SIG-M5 (cell line): ENCODE measurements around the gene RAB7B.

Experiments used
- DNase-seq: peaks from one replicate; lab custom pipeline; 2025; lab: John Stamatoyannopoulos, UW

Gene RAB7B

DNA sequence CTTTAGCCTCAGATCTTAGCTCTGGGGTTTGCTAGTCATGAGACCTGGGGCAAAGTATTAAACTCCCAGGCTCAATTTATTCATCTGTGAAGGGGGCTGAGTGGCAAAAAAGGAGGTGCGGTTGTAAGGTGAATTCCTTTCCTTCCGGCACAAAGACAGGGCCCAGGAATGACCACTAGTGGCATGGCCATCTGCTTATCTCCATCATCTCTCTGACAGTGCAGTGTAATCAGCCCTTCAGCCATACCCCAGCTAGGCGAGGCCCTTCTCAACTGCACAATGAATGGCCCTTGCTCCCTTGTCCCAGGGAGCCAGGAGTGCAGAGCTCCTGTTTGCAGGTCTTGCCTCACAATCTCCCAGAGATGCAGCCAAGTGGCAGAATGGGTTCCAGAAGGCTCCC lies 54.3 kb downstream of the RAB7B start:
- DNase-seq: no peak

DNA sequence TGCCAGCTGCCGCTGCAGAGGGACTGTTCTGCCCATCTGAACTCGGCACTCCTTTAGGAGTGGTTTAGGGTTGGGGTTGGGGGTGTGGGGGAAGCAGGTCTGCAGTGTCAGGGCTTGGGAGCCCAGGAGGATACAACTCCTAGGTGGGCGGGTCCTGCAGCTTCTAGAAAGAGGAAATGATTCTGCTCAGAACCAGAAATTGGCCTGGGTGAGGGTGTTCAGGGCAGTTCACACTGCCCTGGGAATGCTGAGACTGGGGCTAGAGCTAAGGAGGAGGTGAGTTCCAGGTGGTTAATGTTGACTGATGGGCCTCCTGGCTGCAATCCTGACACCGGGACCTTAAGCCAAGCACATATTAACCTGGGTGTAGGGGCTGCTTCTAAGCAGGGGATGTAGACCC lies 55.2 kb downstream of the RAB7B start:
- no peak for DNase-seq

- DNase-seq: no peak
Observed at GRCh38 chr1:205947024-205947423, 56.2 kb downstream of the RAB7B start.

- DNase-seq: no peak
Observed at GRCh38 chr1:205945069-205945468, 58.1 kb downstream of the RAB7B start.

GRCh38 chr1:205944525-205944924 lies 58.7 kb downstream of the RAB7B start:
- DNase-seq: no peak

DNA sequence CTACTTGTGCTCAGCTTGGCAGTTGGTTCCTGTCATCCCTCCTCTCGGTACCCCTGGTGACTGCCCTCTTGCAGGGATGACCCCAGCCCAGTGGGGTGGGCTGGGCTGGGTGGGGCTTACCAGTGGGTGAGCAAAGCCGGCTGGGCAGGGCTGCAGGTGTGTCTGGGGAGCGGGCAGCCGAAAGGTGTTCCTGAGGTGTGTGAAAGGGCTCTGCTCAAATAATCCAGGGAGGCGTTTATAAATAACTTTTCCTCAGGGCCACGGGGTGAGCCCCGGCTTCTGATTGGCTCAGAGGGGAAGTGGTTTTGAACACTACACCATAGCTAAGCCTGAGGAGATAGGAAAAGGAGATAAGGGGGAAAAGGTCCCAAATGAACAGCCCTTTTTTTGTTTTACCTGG lies 60.0 kb downstream of the RAB7B start, which contains the start of gene SLC26A9:
Gene SLC26A9 (minus strand): TSS at position 212 of the 400 bp plus-strand sequence. CDS start 7,636 bp downstream, outside the sequence.
- DNase-seq: no peak

GRCh38 chr1:205942631-205943159 lies 60.5 kb downstream of the RAB7B start:
- DNase-seq: no peak

- DNase-seq: no peak
Observed at GRCh38 chr1:205940710-205941109, 62.5 kb downstream of the RAB7B start.

GRCh38 chr1:205939690-205940330 lies 63.4 kb downstream of the RAB7B start:
- no peak for DNase-seq

DNA sequence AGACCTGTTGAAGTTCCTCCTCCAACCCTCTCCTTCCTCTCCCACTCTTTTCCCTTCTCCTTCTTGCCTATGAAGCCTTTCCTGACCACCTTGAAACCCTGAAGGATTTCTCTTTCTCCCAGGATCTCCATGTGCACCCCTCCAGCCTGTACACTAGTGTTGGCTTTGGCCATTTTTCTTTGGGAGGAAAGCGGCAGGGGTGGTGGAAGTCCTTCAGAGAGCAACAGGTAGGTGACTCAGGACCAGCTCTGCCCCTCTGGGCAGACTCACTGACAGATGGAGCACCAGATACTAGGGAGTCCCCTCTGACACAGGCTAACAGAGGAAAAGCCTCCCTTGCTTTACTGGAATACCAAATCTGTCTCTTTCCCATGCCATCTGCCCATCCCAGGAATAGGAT lies 64.5 kb downstream of the RAB7B start:
- DNase-seq: no peak

DNA sequence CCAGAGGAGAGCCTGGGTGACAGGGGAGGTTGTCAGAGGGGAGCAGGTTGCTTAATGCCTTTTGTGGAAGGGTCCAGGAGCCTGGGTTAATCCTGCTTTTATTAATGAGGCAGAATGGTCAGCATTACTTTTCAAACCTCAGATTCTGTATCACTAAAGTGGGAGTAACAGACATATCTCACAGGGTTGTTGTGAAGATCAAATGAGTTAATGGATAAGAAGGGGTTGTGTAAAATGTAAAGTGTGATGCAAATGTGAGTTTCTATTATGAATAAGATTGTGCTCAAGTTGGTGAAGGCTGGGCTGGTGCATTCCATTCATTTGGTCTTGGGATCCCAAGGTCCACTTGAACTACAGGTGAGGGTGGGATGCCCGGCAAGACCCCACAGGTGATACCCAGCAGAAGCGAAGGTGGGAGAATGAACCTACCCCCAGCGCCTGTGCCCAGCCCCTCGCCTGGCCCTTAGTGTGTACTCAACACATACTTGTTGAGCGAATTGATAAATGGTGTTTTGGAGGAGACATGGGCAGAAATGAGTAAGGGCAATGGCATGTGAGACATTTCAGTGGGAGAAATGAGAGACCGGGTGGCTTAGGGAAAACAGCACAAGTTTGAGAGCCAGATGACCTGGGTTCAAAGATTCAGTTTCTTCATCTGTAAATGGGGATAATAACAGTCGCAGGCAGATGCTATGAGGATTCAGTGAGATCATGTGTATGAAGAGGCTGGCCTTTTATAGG lies 66.2 kb downstream of the RAB7B start:
- DNase-seq: no peak

DNA sequence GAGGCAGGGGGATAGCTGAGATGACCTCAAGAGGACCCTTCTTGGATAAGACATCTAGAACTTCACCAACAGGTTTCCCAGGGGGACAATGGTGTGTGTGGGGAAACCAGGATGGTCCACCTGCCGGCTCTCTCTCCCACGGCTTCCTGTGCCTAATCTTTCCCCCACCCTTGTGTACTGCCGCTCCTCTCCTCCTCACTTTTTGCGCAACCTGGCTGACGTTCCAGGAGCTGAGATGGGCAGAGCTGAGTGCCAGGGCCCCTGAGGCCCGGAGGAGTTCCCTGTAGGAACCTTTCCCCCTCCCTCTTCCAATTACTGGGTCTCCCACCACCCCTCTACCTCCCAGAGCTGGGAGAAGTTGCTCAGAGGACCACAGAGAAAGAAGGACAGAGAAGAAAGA lies 66.9 kb downstream of the RAB7B start:
- no peak for DNase-seq

DNA sequence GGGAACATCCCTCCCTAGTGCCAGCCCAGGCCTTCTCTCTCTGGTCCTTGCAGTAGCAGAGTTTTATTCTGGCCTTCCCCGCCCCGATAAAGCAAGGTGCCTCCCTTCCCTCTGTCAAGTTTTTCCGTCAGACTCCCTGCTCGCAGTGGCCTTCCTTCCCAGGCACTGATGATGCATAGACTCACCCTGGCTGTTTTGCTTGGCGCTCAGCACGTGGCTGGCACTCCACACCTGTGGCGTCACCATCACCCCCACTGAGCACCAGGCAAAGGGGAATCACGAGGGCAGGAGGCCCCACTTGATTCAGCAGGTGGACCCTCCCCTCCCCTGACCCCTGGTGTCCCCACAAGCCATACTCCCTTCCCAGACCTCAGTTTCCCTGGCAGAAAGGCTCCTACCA lies 67.3 kb downstream of the RAB7B start:
- no peak for DNase-seq

DNA sequence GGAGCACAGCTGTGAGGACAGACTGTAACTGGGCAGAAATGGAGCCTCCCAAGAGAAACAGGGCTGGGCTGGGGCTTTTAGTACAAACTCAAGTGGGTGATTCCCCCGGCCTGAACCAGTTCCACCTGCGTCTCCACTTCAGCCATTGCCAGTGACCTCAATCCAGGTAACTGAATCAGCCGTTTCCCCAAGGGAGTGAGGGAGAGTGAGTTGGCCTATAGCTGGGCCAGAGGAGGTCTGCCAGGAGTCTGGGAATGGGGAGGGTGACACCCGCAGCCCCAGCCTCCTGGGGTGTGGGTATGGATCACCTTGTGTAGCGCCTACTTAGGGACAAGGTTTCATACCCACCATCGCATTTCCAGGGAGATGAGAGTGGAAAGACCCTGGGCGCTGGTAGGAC lies 68.4 kb downstream of the RAB7B start:
- DNase-seq: no peak

DNA sequence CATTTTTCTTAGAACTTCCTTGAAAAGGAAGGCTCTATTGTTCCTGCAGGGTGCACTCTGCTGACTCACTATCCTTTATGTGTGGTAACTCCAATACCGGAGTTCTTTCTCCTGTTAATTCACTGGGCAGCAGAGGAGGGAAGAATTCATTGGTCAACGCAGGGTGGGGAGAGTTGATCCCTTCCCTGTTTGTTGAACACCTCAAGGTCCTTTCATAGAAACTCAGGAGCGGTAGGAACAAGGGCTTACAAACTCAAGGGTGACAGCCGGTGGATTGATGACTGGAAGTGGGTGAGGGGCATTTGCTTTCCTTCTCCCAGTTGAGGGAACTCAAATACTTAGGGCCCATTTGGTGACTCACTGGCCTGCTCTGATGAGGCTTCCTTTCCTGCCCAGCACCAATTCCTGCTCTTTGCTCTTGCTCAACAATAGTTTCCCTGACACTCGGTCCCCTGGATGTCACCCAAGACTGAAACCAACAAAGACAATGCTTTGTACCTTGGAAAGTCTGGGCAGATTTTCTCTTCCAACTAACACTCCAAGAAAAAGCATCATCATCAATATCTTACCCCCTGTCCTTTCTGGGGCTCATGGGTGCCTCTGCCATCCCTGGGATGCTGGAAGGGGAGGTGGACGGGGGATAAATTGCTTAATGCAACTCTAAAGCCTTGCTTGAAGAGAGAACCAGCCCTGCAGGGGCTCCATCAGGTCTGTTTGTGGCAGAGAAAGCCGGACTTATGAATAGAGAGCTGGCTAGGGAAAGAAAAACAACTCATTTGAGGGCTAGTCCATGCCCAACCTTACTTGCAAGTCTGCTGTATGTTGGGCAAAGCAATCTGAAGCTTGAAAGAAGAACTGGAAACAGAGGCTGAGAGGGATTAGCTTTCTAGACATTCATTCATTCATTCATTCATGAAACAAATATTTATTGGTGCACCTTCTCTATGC lies 69.2 kb downstream of the RAB7B start:
- DNase-seq: no peak

DNA sequence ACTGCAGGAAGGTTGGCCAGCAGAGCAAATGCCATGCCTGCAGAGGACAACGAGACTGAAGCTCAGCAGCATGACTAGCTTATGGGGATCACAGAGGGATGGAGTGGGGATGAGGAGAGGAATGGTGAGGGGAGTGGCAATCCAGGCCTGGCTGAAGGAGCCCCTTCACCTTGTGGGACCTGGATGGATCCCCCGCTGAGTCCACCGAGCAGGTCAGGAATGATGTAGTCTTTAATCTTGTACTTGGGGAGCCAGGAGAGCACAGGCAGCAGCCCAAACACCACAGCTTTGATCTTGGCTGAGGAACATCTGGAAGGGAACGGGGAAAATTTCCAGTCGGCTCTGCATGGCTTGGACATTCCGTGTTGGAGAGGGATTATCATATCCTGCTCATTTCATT lies 70.4 kb downstream of the RAB7B start:
- DNase-seq: no peak

GRCh38 chr1:205930799-205931281 lies 72.4 kb downstream of the RAB7B start:
- DNase-seq: peak; percentile 39

DNA sequence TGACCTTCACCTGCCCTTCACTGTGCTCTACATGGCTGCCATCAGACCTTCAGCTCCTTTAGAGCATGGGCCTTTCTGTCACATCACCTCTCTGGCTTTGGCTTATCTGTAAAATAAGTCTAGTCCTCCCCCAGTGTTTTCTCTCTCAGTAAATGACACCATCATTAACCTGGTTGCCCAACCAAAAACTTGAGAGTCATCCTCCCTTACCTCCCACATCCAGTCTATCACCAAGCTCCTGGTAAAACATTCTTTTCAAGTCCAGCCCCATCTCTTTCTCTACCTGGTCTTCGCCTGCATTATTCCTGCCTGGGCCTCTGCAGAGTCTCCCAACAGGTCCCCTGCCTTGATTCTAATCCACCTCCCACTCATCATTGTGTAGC lies 73.0 kb downstream of the RAB7B start:
- DNase-seq: no peak

- no peak for DNase-seq
Observed at GRCh38 chr1:205929496-205930194, 73.5 kb downstream of the RAB7B start.

DNA sequence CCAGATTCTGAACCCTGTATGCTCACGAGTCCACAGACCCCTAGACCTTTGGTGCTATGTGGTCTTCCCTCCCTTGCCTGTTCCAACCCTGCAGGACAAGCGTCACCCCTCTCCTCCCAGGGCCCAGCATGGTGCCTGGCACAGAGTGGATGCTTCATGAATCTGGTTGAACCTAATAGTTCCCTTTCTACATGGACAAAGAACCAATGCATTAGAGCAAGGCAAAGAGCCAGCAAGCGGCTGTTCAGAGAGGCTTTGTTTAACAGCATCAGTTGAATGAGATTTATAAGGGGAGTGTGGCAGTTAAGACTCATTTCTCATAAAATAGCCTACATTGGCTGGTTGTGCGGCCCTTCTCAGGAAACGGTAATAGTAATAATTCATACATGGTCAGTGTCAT lies 74.9 kb downstream of the RAB7B start:
- DNase-seq: no peak

- no peak for DNase-seq
Observed at GRCh38 chr1:205927676-205928075, 75.5 kb downstream of the RAB7B start.

GRCh38 chr1:205927247-205927646 lies 75.9 kb downstream of the RAB7B start:
- no peak for DNase-seq
